ENCODE measurements around the gene RBM33. TPM values are rescaled to one million over a fixed set of nuclear protein-coding genes. Genes with fewer than 3 reads are reported as not detected.

RBM33 gene
- polyA plus RNA-seq, 3 donors, result 15.0 to 27.7 (median 22.2) TPM

DNA sequence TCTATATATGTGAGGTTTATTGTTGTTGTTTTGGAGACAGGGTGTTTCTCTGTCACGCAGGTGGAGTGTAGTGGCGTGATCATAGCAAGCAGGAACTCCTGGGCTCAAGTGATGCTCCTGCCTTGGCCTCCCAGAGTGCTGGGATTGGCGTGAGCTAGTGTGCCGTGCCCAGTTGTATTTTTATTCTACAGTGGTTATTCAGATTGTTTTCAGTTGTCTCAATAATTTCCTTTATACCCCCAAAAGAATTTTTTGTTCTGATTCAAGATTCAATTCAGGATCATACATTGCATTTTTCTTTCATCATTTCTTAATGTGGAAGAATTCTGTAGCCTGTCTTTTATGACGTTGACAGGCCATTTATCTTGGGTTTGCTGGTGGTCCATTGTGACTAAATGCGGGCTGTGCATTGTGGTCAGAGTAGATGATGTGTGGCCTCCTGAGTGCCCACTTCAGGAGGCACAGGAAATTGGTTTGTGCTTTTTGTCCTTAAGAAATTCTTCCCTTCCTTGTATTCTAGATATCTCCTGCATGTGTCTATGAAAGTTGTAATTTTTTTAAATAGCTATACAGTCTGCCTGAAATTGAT, 22.9 kb downstream of the RBM33 start:
- Histone ChIP-seq H3K4me3 (replicated peaks in 1 of 3; ENCODE audit: low read depth in 2 of 3, low read length in 3 of 3) (no peak overlapping the region), H4K20me1 (ENCODE audit: insufficient read depth, low read length) (peaks cover 100% of the 10 kb centered on the region), H3K27ac (ENCODE audit: low read depth in 1 of 2, low read length in 2 of 2) (no peak overlapping the region), H3K4me1 (ENCODE audit: control insufficient read depth in 1 of 2, insufficient read depth in 2 of 2, low read length in 2 of 2) (no peaks in the 10 kb centered on the region), H3K9ac (ENCODE audit: insufficient read depth, low read length, poor library complexity, severe bottlenecking) (no peak overlapping the region), H3K4me2 (replicated peaks; ENCODE audit: extremely low read depth, low read length, poor library complexity, severe bottlenecking) (no peak overlapping the region), H3K9me3 (replicated peaks in 1 of 2; ENCODE audit: control insufficient read depth in 1 of 2, insufficient read depth in 1 of 2, low read length in 2 of 2) (no peaks in the 10 kb centered on the region), H3K27me3 (ENCODE audit: control insufficient read depth in 2 of 2, insufficient read depth in 2 of 2, low read length in 2 of 2) (no peaks in the 10 kb centered on the region), H3K36me3 (replicated peaks in 1 of 2; ENCODE audit: control insufficient read depth in 1 of 2, insufficient read depth in 2 of 2, low read length in 2 of 2) (peaks cover 18 to 65% of the 10 kb centered on the region in 2 donors), H3K79me2 (ENCODE audit: insufficient read depth, low read length) (peaks cover 100% of the 10 kb centered on the region), H2AFZ (ENCODE audit: insufficient read depth, low read depth, low read length, poor library complexity, severe bottlenecking) (no peak overlapping the region)
- TF ChIP-seq CTCF (IDR thresholded peaks at IDR 0.05), result no peak
- Mint-ChIP-seq H3K27me3 (ENCODE audit: low read depth in 3 of 3) (no peaks in the 10 kb centered on the region), H3K27ac (peak overlapping the region in 3 of 7 donors; percentile 38 to 71 (median 46)), H3K4me1 (peaks cover 18% of the 10 kb centered on the region), H3K36me3 (peaks cover 37 to 48% of the 10 kb centered on the region in 2 donors), H3K4me3 (no peak overlapping the region), H3K9me3 (no peaks in the 10 kb centered on the region)
- intact Hi-C loops (cut with micrococcal nuclease), result no loop called here
- WGBS (ENCODE audit: insufficient coverage), result 100% methylated on average over 2 of the region's 6 CpGs
- DNase-seq, result no peak

DNA sequence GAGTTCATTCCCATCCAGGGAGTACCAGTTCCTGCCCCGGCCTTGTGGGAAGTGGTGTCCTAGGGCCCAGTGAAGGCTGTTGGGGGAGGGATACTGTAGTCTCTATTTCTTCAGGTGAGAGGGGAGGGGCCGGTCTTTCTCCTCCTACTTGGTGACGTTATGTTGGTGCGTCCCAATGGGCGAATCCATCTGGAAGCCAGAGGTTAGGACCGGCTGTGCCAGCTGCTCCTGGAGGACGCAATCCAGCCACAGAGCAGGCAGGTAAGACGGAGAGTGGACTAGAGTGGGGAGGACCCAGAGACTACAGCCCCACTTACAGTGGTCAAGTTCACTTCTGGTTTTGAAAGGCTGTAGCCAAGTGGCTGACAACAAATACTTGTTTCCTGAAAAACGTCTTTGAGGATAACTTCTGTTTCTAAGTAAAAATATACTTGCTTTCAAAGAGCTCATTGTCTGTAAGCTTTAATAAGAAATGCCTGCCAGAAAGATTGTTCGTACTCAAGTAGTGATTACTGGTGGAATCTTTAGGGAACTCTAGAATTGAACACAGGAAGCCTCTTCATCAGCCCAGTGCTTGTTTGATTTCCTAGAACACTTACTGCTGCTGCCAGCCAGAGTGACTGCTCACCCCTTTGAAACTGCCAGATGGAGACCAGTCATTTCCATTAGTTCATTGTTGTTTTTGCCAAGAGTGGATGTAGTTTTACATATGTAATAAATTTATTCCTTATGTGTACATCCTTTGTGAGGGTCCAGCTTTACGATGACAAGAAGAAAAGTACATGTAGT, 25.4 kb downstream of the RBM33 start:
- Histone ChIP-seq H4K20me1 (ENCODE audit: insufficient read depth, low read length) (peaks cover 96% of the 10 kb centered on the region), H3K27ac (ENCODE audit: low read depth in 1 of 2, low read length in 2 of 2) (peak overlapping the region in 1 of 2 donors; percentile 38), H3K4me2 (replicated peaks; ENCODE audit: extremely low read depth, low read length, poor library complexity, severe bottlenecking) (no peak overlapping the region), H3K27me3 (ENCODE audit: control insufficient read depth in 2 of 2, insufficient read depth in 2 of 2, low read length in 2 of 2) (no peaks in the 10 kb centered on the region), H3K9ac (ENCODE audit: insufficient read depth, low read length, poor library complexity, severe bottlenecking) (no peak overlapping the region), H3K4me3 (replicated peaks in 1 of 3; ENCODE audit: low read depth in 2 of 3, low read length in 3 of 3) (no peak overlapping the region), H3K36me3 (replicated peaks in 1 of 2; ENCODE audit: control insufficient read depth in 1 of 2, insufficient read depth in 2 of 2, low read length in 2 of 2) (peaks cover 27 to 66% of the 10 kb centered on the region in 2 donors), H3K9me3 (replicated peaks in 1 of 2; ENCODE audit: control insufficient read depth in 1 of 2, insufficient read depth in 1 of 2, low read length in 2 of 2) (no peaks in the 10 kb centered on the region), H3K79me2 (ENCODE audit: insufficient read depth, low read length) (peaks cover 88% of the 10 kb centered on the region), H3K4me1 (ENCODE audit: control insufficient read depth in 1 of 2, insufficient read depth in 2 of 2, low read length in 2 of 2) (no peaks in the 10 kb centered on the region), H2AFZ (ENCODE audit: insufficient read depth, low read depth, low read length, poor library complexity, severe bottlenecking) (no peak overlapping the region)
- no peak for TF ChIP-seq CTCF (IDR thresholded peaks at IDR 0.05)
- WGBS (ENCODE audit: insufficient coverage), result 82% methylated on average over 7 of the region's 11 CpGs
- intact Hi-C loops (cut with micrococcal nuclease), result no loop called here
- H3K27me3 Mint-ChIP-seq (ENCODE audit: low read depth in 3 of 3), result no peaks in the 10 kb centered on the region
- peaks cover 11% of the 10 kb centered on the region for H3K4me1 Mint-ChIP-seq
- H3K4me3 Mint-ChIP-seq, result no peak overlapping the region
- no peaks in the 10 kb centered on the region for H3K9me3 Mint-ChIP-seq
- peaks cover 48 to 65% of the 10 kb centered on the region in 2 donors for H3K36me3 Mint-ChIP-seq
- peak overlapping the region in 6 of 7 donors; percentile 9 to 60 (median 54) for H3K27ac Mint-ChIP-seq
- no peak for DNase-seq
